GM21717 (cell line): ENCODE measurements around the gene RAB3IL1.

Source experiments
- ATAC-seq: cut with Tn5 transposase; IDR thresholded peaks from one replicate; pipeline ENCODE4 v1.9.1; 2021; ENCODE audit warnings: mild to moderate bottlenecking, moderate library complexity; ENCODE audit not compliant: unreplicated experiment

RAB3IL1 gene

DNA sequence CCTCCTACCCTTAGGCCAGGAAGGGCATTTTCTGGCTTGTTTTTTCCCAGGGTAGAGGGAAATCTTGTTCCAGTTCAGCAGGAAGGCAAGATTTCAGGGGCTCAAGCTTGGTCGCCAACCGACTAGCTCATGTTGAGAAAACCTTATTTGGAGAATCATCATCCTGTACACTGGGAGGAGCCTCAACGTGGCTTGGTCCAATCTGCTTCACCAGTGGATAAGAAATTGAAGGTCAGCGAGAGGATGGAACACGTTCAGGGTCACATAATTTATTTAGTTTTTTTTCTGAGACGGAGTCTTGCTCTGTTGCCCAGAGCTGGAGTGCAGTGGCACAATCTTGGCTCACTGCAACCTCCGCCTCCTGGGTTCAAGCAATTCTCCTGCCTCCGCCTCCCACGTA, 68.7 kb downstream of the RAB3IL1 start:
- no peak for ATAC-seq

DNA sequence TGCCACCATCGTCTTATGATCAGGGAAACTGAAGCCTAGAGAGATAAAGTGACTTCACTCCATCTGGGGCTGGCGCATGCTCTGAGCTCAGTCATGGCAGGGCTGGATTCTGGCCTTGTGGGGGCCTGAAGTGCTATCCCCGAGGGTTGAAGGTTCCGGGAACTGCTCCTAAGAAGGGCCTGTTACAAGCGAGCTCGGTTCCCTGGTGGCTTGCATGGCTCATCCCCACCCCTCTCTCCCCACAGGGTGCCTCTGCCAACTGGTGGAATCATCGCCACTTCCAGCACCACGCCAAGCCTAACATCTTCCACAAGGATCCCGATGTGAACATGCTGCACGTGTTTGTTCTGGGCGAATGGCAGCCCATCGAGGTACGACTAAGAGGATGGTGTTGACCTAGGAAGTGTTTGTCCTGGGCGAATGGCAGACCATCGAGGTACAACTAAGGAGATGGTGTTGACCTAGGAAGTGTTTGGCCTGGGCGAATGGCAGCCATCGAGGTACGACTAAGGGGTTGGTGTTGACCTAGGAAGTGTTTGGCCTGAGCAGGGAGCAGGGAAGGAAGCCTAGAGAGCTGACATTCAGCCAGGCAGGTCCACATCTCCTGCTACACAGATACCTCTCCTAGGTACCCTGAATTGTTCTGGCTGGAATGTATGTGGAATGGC, 69.3 kb downstream of the RAB3IL1 start:
- no peak for ATAC-seq
